Embryonic facial prominence (tissue), 1 donor: ENCODE measurements around the gene EXT2.

Experiments used
- DNase-seq: peaks from one replicate; pipeline ENCODE4 v3.0.0-alpha.2; 2016; ENCODE audit errors: extremely low spot score

The EXT2 gene

GRCh38 chr11:44085330-44085729 lies 10.1 kb upstream of the EXT2 start:
- no peak for DNase-seq

- no peak for DNase-seq
Measured at GRCh38 chr11:44088377-44088776, 7.1 kb upstream of the EXT2 start.

GRCh38 chr11:44088871-44089270 lies 6.6 kb upstream of the EXT2 start:
- DNase-seq = no peak

- no peak for DNase-seq
Measured at GRCh38 chr11:44090539-44090938, 4.9 kb upstream of the EXT2 start.

DNA sequence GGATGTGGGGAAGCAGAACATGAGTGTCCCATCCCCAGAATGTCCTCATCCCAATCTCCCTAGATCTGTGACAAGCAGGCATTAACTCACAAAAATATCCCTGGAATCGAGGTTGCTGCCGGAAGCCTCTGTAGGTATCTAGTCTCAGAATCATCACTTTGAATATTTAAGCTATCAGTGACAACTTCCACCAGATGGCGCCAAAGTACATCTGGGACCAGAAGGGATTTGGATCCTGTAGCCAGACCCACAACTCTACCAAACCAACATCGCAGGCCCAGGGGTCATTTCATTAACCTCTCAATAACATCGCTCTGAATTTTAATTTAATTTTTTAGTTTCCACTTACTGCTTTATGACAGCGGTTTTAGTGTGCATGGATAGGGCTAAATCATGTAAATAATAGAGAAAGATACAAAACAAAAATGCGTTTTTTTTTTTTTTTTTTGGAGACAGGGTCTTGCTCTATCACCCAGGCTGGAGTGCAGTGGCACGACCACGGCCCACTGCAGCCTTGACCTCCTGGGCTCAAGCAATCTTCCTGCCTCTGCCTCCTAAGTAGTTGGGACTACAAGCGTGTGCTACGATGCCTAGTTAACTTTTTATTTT lies 1.1 kb upstream of the EXT2 start:
- peak; percentile 45 for DNase-seq

DNA sequence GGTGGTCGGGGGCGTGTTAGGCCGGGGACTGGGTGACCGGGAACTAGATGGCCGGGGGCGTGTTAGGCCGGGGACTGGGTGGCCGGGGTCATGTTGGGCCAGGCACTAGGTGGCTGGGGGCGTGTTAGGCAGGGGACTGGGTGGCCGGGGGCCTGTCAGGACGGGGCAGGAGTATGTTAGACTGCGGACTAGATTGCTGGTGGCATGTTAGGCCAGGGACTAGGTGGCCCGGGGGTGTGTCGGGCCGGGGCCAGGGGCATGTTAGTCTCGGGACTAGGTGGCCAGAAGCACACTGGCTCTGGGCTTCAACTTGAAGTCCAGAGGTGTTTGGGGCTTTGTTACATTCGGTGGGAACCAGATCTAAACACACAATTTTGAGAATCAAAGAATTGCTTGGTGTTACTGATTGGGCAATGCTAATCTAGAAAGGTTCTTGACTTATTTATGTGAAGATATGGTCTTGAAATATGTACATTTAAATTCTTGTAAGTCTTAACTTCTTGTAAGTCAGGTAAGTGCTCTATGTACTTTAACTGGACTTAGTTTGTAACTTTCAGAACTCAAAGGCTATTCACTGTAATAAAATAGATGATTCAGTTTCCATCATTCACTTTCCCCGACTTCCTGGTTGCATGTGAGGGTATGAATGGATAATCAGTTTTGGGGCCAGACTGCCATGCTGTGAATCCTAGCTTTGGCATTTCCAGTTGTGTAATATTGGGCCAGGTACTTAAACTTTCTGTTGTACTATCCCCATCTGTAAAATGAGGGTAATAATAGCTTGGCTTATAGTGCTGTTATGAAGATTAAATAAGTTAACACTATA lies 1.1 kb downstream of the EXT2 start:
- no peak for DNase-seq

DNA sequence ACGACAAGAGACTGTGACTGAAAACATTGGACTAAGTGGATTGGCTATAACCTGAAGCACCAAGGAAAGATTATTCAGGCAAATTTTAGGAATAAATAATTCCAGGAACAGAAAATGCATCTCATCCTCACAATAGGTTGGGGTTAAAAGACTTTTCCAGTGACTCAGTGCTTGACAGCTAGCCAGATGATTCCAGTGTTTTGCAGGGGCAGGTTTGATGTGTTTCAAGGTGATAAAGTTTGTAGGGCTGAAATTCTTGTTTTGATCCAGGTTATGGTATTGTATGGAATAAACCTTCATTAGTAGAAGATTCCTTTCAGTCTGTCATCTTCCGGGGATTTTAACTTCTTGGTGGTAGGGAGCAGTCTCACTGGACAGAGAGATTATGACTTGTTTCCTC lies 2.3 kb downstream of the EXT2 start:
- DNase-seq = no peak

DNA sequence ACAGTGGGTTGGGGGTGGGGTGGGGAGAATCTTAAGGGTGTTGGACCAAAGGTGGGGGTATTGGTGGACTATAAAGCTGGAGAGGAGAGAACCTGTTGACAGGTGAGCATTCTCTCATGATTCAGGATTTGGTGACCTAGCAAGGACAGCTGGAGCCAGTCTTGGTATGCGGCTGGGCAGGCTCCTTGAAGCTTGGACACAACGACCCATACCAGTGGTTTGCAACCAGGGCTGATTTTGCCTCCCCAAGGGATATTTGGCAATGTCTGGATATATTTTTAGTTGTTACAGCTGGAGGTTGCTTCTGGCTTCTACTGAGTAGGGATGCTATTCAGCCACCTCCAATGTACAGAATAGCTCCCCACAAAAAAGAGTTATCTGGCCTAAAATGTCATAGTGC lies 5.6 kb downstream of the EXT2 start:
- no peak for DNase-seq

GRCh38 chr11:44104481-44105294 lies 9.2 kb downstream of the EXT2 start:
- DNase-seq = no peak

GRCh38 chr11:44108260-44108659 lies 12.8 kb downstream of the EXT2 start:
- DNase-seq = no peak

DNA sequence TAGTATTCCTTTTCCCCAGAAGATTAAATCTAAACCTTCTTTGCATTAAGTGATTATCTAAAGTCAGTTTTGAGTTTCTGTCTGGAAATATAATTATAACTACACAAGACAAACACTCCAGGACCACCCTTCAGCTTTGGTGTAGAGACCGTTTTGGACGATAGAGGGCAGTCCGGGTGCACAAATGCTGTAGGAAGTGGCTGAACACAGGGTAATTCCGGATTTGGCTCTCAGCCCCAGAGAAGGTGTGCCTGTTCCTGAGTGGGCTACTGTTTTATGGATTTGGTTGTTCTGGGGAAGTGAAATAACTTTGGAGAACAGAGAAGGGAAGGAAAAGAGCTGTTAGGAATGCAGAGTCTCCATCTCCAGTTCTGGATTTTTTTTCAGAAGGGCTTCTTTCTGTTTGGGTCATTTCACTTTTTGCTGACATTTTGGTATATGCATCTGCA lies 14.8 kb downstream of the EXT2 start:
- DNase-seq = no peak

DNA sequence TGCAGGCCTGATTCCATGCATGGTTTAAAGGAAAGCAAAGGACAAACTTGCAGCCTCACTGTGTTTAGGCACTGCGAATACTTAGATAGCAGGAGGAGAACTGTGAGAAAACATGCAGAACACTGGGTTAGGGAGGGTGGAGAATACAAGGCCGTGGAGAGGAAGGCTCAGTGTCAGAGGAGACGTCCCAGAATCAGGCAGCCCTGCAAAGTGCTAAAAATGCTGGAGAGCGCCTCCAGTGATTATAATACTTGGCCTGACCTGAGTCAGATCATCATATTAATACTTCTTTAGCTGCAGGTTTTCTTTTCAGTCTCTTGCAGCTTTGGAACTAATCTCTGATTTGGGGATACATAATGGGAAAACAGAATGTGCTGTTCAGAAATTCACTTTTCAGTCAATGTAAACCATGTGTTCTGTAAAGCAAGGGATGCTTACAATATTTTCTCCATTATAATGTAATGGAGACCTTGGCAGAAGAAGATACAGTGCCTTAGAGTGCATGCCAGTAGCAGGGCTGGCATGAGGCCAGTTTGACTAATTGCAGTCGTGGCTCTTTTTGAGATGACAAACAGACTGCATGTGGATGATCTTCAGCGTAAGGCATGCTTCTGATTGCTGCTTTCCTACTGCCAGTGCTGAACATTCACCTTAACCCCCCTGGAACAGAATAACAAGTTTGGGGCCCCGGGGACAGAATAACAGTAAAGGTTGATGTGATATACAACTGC lies 16.8 kb downstream of the EXT2 start:
- DNase-seq = peak; percentile 66

DNA sequence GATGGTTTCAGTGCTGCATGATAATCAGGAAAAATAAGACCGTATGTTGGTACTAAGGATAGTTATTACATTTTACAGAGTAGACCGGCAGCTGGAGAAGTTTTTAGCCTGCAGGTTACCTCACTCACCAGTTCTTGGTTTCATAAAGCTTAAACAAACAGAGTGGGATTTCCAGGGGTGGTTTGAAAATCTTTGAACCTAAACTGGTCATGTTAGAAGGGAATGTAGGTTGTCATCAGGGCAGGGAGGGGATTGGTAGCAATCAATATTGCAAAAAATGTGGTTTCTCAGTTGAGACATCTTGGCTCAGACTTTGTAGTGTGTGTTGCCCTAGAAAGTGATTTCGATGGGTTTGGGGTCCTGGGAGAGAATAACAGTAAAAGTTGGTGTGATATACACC lies 17.5 kb downstream of the EXT2 start:
- peak; percentile 22 for DNase-seq

- no peak for DNase-seq
Measured at GRCh38 chr11:44113572-44113971, 18.1 kb downstream of the EXT2 start.

DNA sequence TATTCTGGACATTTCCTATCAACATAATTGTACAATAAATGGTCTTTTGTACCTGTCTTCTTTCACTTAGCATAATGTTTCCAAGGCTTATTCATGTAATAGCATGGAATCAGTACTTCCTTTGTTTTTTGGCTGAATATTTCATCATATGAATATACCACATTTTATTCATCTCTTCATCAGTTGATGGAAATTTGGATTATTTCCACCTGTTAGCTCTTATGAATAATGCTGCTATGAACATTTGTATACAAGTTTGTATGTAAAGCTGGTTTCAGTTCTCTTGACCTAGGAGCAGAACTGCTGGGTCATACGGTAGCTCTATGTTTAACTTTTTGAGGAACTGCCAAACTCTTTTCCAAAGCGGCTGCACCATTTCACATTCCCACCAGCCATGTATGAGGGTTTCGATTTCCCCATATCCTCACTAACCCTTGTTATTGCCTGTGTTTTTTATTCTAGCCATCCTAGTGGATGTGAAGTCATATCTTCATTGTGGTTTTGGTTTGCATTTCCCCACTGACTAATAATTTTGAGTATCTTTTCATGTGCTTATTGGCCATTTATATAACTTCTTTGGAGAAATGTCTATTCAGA lies 20.9 kb downstream of the EXT2 start:
- DNase-seq = no peak

DNA sequence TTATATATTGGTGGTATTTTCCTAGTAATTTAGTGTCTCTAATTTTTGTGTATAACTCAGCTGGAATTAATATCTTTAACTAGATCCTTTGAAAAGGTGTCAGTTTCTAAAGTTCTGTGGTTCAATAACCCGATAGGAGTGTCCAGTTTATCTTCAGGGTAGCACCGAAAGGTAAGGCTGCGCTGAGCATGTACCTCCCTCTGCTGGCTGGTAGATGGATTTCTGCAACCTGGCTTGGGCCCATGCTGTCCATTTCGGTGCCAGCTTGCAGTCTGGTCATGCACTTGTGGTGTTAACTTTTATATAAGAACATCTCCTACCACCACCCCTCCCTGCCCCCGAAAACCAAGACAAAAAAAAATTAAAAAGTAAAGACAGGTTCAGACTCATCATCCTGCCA lies 24.7 kb downstream of the EXT2 start:
- DNase-seq = no peak

DNA sequence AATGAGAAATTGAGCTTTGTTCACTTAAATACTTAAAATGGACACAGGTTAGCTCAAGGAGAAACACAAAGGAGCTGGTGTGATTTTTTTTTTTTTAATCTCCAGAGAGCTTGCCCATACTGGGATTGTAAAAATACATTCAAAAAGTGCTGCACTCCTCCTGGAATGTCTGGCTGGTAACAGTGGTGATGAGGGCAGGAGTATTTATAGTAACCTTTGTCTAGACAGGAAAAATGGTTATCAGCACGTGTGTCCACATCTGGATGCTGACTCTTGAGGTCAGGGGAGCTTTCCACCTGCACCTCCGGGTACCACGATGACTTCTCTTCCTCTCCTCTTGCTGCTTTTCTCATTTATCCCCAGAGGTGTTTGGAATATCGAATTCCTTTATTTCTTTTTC lies 30.1 kb downstream of the EXT2 start:
- DNase-seq = no peak

- no peak for DNase-seq
Measured at GRCh38 chr11:44126304-44126703, 30.8 kb downstream of the EXT2 start.

- DNase-seq = no peak
Measured at GRCh38 chr11:44127130-44127529, 31.7 kb downstream of the EXT2 start.

GRCh38 chr11:44128729-44129128 lies 33.3 kb downstream of the EXT2 start:
- no peak for DNase-seq

DNA sequence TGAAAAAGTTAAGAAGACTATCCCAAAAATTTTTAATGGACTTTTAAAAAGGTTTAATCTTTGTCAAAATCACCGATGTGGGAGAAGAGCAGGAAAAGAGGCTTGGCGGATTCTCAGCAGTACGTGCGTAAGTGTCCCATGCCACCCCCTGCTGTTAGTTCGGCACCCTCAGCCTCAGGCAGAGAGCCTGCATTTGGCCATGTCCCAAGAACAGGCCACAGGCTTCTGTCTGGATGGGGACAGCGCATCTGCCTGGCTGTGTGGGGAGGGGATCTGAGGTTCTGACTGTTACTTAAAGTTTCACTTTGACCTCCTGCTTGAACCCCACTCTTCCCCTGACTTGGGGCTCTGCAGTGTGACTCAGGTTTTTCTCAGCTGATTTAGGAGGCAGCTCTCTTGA lies 35.3 kb downstream of the EXT2 start:
- no peak for DNase-seq
